HepG2 (cell line): Measurements from ENCODE around the gene UXS1. TPM values are rescaled to one million over a fixed set of nuclear protein-coding genes. Genes with fewer than 3 reads are reported as not detected.

Source experiments
- ARID2 ChIP-seq: sonication (generic); formaldehyde crosslinking; IDR thresholded peaks from 2 replicates; pipeline ENCODE4 v1.8.1; 2022; ENCODE audit warnings: mild to moderate bottlenecking, missing genetic modification reagents, borderline replicate concordance
- DNMT3B ChIP-seq: conservative IDR thresholded peaks from 2 replicates; pipeline ENCODE4 v1.6.1; 2016; ENCODE audit warnings: missing biosample characterization, control low read depth
- EHMT2 ChIP-seq: fragments of 200-600 bp; sonication (generic); IDR thresholded peaks from 2 replicates; pipeline ENCODE4 v1.7.0; 2017; ENCODE audit warnings: antibody characterized with exemption, low read depth, low read length, borderline replicate concordance
- GFI1 ChIP-seq: sonication (generic); formaldehyde crosslinking; IDR thresholded peaks from 2 replicates; pipeline ENCODE4 v1.5.0; 2020; ENCODE audit warnings: missing genetic modification reagents, mild to moderate bottlenecking, borderline replicate concordance
- HIC2 ChIP-seq: sonication (generic); formaldehyde crosslinking; IDR thresholded peaks from 2 replicates; pipeline ENCODE4 v1.9.0; 2022; ENCODE audit warnings: low read depth, missing genetic modification reagents
- HMG20A ChIP-seq: IDR thresholded peaks from 2 replicates; pipeline ENCODE4 v1.6.1; 2016; ENCODE audit warnings: borderline replicate concordance
- ISX ChIP-seq: sonication (generic); formaldehyde crosslinking; conservative IDR thresholded peaks from 2 replicates; pipeline ENCODE4 v1.5.0; 2020; ENCODE audit warnings: missing genetic modification reagents
- KDM4B ChIP-seq: sonication (generic); formaldehyde crosslinking; IDR thresholded peaks from 2 replicates; pipeline ENCODE4 v1.4.0; 2020; ENCODE audit warnings: missing genetic modification reagents
- MAFK ChIP-seq, 2 experiments: IDR thresholded peaks in 1 of 2; conservative IDR thresholded peaks in 1 of 2; 2 replicates each; pipeline ENCODE4 v1.6.1; 2011; ENCODE audit warnings: improper control_type of control experiment in 2 of 2, low read length in 2 of 2
- MXI1 ChIP-seq: IDR thresholded peaks from 3 replicates; pipeline ENCODE4 v1.6.1; 2012; ENCODE audit warnings: low read depth, low read length, inconsistent platforms, borderline replicate concordance
- RXRA ChIP-seq: sonication (generic); formaldehyde crosslinking; IDR thresholded peaks from 2 replicates; pipeline ENCODE4 v1.5.1; 2020; ENCODE audit warnings: missing genetic modification reagents
- SOX13 ChIP-seq, 3 experiments: fragments of 450-650 bp in 1 of 3; sonication (generic) in 1 of 3; formaldehyde crosslinking in 1 of 3; IDR thresholded peaks in 2 of 3; conservative IDR thresholded peaks in 1 of 3; 2 replicates each; pipeline versions ENCODE4 v1.5.0 to v1.6.1; 2016 to 2020; ENCODE audit warnings: antibody characterized with exemption in 1 of 3, mild to moderate bottlenecking in 1 of 3, missing compliant biosample characterization in 1 of 3, missing genetic modification reagents in 1 of 3, moderate library complexity in 1 of 3
- SRSF1 ChIP-seq: fragments of 200-400 bp; formaldehyde crosslinking; optimal IDR thresholded peaks from 2 replicates; pipeline ENCODE3; 2017; ENCODE audit warnings: mild to moderate bottlenecking, low read depth, low read length, moderate library complexity
- TAF1 ChIP-seq: sonication (generic); formaldehyde crosslinking; IDR thresholded peaks from 2 replicates; pipeline ENCODE4 v1.4.0; 2020; ENCODE audit warnings: missing genetic modification reagents
- ZBTB21 ChIP-seq: sonication (generic); formaldehyde crosslinking; IDR thresholded peaks from 2 replicates; pipeline ENCODE4 v1.4.0; 2020; ENCODE audit warnings: missing genetic modification reagents
- ZKSCAN5 ChIP-seq: sonication (generic); formaldehyde crosslinking; IDR thresholded peaks from 2 replicates; pipeline ENCODE4 v1.5.1; 2020; ENCODE audit warnings: mild to moderate bottlenecking, missing genetic modification reagents
- ZNF124 ChIP-seq: sonication (generic); formaldehyde crosslinking; IDR thresholded peaks from 2 replicates; pipeline ENCODE4 v1.4.0; 2020; ENCODE audit warnings: missing genetic modification reagents
- ZNF292 ChIP-seq: sonication (generic); formaldehyde crosslinking; IDR thresholded peaks from 2 replicates; pipeline ENCODE4 v1.8.1; 2022; ENCODE audit warnings: mild to moderate bottlenecking, low read depth, missing genetic modification reagents, borderline replicate concordance
- ZNF33B ChIP-seq: sonication (generic); formaldehyde crosslinking; IDR thresholded peaks from 2 replicates; pipeline ENCODE4 v1.5.1; 2020; ENCODE audit warnings: mild to moderate bottlenecking, missing genetic modification reagents
- ZNF556 ChIP-seq: sonication (generic); formaldehyde crosslinking; IDR thresholded peaks from 2 replicates; pipeline ENCODE4 v1.4.0; 2020; ENCODE audit warnings: mild to moderate bottlenecking, missing genetic modification reagents, borderline replicate concordance
- ZNF562 ChIP-seq: sonication (generic); formaldehyde crosslinking; IDR thresholded peaks from 2 replicates; pipeline ENCODE4 v1.8.0; 2022; ENCODE audit warnings: missing genetic modification reagents, borderline replicate concordance
- ZNF607 ChIP-seq: sonication (generic); formaldehyde crosslinking; IDR thresholded peaks from 2 replicates; pipeline ENCODE4 v1.5.1; 2020; ENCODE audit warnings: missing genetic modification reagents, mild to moderate bottlenecking, borderline replicate concordance
- ZNF616 ChIP-seq: sonication (generic); formaldehyde crosslinking; IDR thresholded peaks from 2 replicates; pipeline ENCODE4 v1.5.0; 2020; ENCODE audit warnings: low read depth, mild to moderate bottlenecking, missing genetic modification reagents
- ZNF678 ChIP-seq: sonication (generic); formaldehyde crosslinking; IDR thresholded peaks from 2 replicates; pipeline ENCODE4 v1.4.0; 2020; ENCODE audit warnings: mild to moderate bottlenecking, missing genetic modification reagents
- ZNF740 ChIP-seq: sonication (generic); formaldehyde crosslinking; IDR thresholded peaks from 2 replicates; pipeline ENCODE4 v1.4.0; 2020; ENCODE audit warnings: missing genetic modification reagents
- ZNF747 ChIP-seq: sonication (generic); formaldehyde crosslinking; IDR thresholded peaks from 2 replicates; pipeline ENCODE4 v1.8.1; 2023; ENCODE audit warnings: missing genetic modification reagents, mild to moderate bottlenecking, borderline replicate concordance
- ZNF772 ChIP-seq: sonication (generic); formaldehyde crosslinking; IDR thresholded peaks from 2 replicates; pipeline ENCODE4 v1.5.0; 2020; ENCODE audit warnings: mild to moderate bottlenecking, missing genetic modification reagents
- polyA plus RNA-seq, 8 experiments: library from polyadenylated mRNA; depleted of rRNA in 3 of 8; stranded (reverse) in 7 of 8; unstranded in 1 of 8; fragments of >200 nt; fragmentation: Illumina TruSeq in 4 of 8; extraction: Trizol in 4 of 8; gene quantifications; 2 replicates each; pipeline versions ENCODE4 v1.2.1 to v1.2.3, GENCODE V29; 2011 to 2016; ENCODE audit warnings: low read depth in 4 of 8, missing spikeins in 1 of 8, mixed read lengths in 1 of 8; ENCODE audit not compliant: insufficient read depth in 1 of 8
- total RNA-seq, 5 experiments: library from RNA; depleted of rRNA; stranded (reverse); fragments of >200 nt; fragmentation: Illumina TruSeq; extraction: Trizol; gene quantifications; 2 replicates each; pipeline ENCODE4 v1.2.3, GENCODE V29; 2016; ENCODE audit warnings: low read depth in 1 of 5
- TF ChIP-seq, protein P1 (sequence below): sonication (generic); formaldehyde crosslinking; IDR thresholded peaks from 2 replicates; pipeline ENCODE4 v1.8.1; 2023; ENCODE audit warnings: mild to moderate bottlenecking, moderate library complexity, missing genetic modification reagents
- TF ChIP-seq, protein P2 (sequence below): sonication (generic); formaldehyde crosslinking; IDR thresholded peaks from 2 replicates; pipeline ENCODE4 v1.5.0; 2020; ENCODE audit warnings: missing genetic modification reagents

Gene UXS1
- total and polyA plus RNA-seq, 2 of the 13 experiments (the other 11 are each of a cell fraction or from before 2014, with no cell fraction given) = 53.3 to 110 TPM

DNA sequence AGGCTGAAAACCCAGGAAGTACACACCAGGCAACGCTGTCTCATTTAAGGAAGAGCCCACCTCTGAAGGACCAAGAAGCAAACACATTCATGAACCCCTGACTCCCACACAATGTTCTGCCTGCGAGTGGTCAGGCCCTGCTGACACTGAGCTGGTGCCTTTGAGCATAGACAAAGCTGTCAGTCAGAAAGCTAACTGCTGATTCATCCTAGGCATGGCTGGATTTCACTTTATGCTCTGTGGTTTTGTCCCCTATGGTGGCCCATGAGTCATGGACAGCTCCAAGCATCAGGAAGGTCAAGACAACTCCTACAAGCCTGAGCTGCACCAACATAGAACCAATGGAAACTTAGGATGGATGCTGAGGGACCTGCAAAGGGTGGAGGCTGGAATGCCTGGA, 78.9 kb downstream of the UXS1 start (continued):
- TF ChIP-seq, protein P1, sequence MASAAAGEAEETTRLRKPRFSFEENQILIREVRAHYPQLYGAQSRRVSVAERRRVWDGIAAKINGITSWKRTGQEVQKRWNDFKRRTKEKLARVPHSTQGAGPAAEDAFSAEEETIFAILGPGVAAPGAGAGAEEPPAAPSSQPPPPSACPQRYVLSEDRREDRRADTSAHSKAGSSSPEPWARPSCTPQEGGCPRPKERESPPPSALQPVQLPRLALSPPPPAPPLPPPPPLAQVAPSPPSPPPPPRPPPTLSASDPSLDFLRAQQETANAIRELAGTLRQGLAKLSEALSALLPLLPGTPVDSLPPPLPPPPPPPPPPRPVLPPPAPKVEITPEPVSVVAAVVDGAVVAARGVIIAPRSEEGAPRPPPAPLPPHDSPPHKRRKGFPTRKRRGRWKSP (CRISPR knock-in tag) = no peak
- TF ChIP-seq RXRA (CRISPR knock-in tag) = 0 out of 2 replicates have a peak, but pooled peaks have one; percentile 37
- no peak for TF ChIP-seq DNMT3B (CRISPR knock-in tag)
- no peak for TF ChIP-seq ZNF678 (CRISPR knock-in tag)
- no peak for TF ChIP-seq SOX13 (IDR thresholded peaks at IDR 0.05)
- TF ChIP-seq SOX13 (CRISPR knock-in tag; conservative IDR thresholded peaks at IDR 0.05 in 1 of 2, IDR thresholded peaks at IDR 0.05 in 1 of 2) = peak in 1 of 2 experiments; percentile 24; a peak in 1 of 4 replicates
- TF ChIP-seq ZNF33B = no peak
- no peak for TF ChIP-seq ZNF124 (CRISPR knock-in tag)
- no peak for TF ChIP-seq ZNF607 (CRISPR knock-in tag)
- TF ChIP-seq ZNF747 = no peak
- TF ChIP-seq ZKSCAN5 (CRISPR knock-in tag) = no peak
- no peak for TF ChIP-seq ZBTB21
- no peak for TF ChIP-seq ISX
- no peak for TF ChIP-seq ZNF772 (CRISPR knock-in tag)
- no peak for TF ChIP-seq GFI1 (CRISPR knock-in tag)
- peak; percentile 39; the same call in 1 of the 2 replicates for TF ChIP-seq HMG20A
- TF ChIP-seq EHMT2 = 0 out of 2 replicates have a peak, but pooled peaks have one; percentile 52
- no peak for TF ChIP-seq SRSF1
- no peak for TF ChIP-seq ZNF616 (CRISPR knock-in tag)
- peak; percentile 55; the same call in 1 of the 3 replicates for TF ChIP-seq MXI1
- TF ChIP-seq ZNF556 (CRISPR knock-in tag) = no peak
- TF ChIP-seq MAFK (conservative IDR thresholded peaks at IDR 0.05 in 1 of 2, IDR thresholded peaks at IDR 0.05 in 1 of 2; ENCODE audit: low read length in 2 of 2) = peak; percentile 62 to 86
- TF ChIP-seq TAF1 (CRISPR knock-in tag) = no peak
- no peak for TF ChIP-seq ARID2
- TF ChIP-seq ZNF740 = no peak
- TF ChIP-seq, protein P2, sequence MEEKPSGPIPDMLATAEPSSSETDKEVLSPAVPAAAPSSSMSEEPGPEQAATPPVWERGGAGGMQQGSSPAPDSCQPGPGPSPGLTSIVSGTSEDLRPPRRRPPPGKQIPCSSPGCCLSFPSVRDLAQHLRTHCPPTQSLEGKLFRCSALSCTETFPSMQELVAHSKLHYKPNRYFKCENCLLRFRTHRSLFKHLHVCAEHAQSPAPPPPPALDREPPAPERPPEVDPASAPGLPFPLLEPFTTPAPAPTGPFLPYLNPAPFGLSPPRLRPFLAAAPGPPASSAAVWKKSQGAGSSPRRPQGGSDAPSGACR (CRISPR knock-in tag) = no peak
- TF ChIP-seq ZNF292 = peak; percentile 36; the same call in 1 of the 2 replicates
- TF ChIP-seq HIC2 (CRISPR knock-in tag) = 0 out of 2 replicates have a peak, but pooled peaks have one; percentile 26
- TF ChIP-seq KDM4B = no peak
- TF ChIP-seq ZNF562 (CRISPR knock-in tag) = no peak
